A673 (cell line): ENCODE measurements around the gene HNRNPA3.

Source experiments
- CTCF ChIP-seq: fragments of 300-800, 200-600 bp; sonication (generic); conservative IDR thresholded peaks from 2 replicates; pipeline ENCODE4 v1.5.1; 2017; ENCODE audit warnings: low read depth, mild to moderate bottlenecking, antibody characterized with exemption, low read length, moderate library complexity, mixed read lengths
- EZH2 ChIP-seq: fragments of 200-600 bp; sonication (generic); IDR thresholded peaks from 2 replicates; pipeline ENCODE4 v1.6.1; 2017; ENCODE audit warnings: borderline replicate concordance, low read depth, mild to moderate bottlenecking, mixed read lengths, antibody characterized with exemption, low read length; ENCODE audit not compliant: poor library complexity, severe bottlenecking

GRCh38 chr2:177175917-177176668 is 36.5 kb upstream of the HNRNPA3 start:
- TF ChIP-seq CTCF: no peak
- TF ChIP-seq EZH2: no peak
